Diencephalon (tissue), 1 donor: ENCODE results near the gene ARHGEF1. TPM values are rescaled to one million over a fixed set of nuclear protein-coding genes. Genes with fewer than 3 reads are reported as not detected.

ENCODE experiments used
- small RNA-seq: library from RNA; depleted of rRNA; stranded (forward); fragments of <200 nt; gene quantifications from one replicate; pipeline ENCODE3, GENCODE V24; 2014
- total RNA-seq: library from RNA; depleted of rRNA; stranded (reverse); fragments of >200 nt; gene quantifications from one replicate; pipeline ENCODE4 v1.2.3, GENCODE V29; 2014

ARHGEF1 gene
- total RNA-seq = 12.7 TPM

GRCh38 chr19:41882568-41883462, at the start of gene ARHGEF1:
TSS of gene ARHGEF1 (plus strand) at chr19:41883184. CDS start at chr19:41888083, 4,899 bp downstream.

GRCh38 chr19:41844601-41845000, 38.4 kb upstream of the ARHGEF1 start, which contains the start of gene LYPD4:
TSS of gene LYPD4 (minus strand) at chr19:41844683. CDS start at chr19:41839285, 5,398 bp downstream.

GRCh38 chr19:41845001-41845050, 38.2 kb upstream of the ARHGEF1 start, which contains the start of gene DMRTC2:
TSS of gene DMRTC2 (plus strand) at chr19:41845042. CDS start at chr19:41847429, 2,387 bp downstream.

GRCh38 chr19:41859618-41860418, 23.2 kb upstream of the ARHGEF1 start, which contains the start of gene RPS19:
TSS of gene RPS19 (plus strand) at chr19:41860255. CDS start at chr19:41860775, 520 bp downstream.

GRCh38 chr19:41876847-41877832, 5.8 kb upstream of the ARHGEF1 start, which contains the start of gene CD79A:
TSS of gene CD79A (plus strand) at chr19:41877279. CDS start at chr19:41877305, 26 bp downstream.

GRCh38 chr19:41928221-41928683, 45.3 kb downstream of the ARHGEF1 start, which contains the start of gene ERFL:
TSS of gene ERFL (minus strand) at chr19:41928449. CDS start at chr19:41912919, 15,530 bp downstream.

Small RNA genes lying within 50 kb of the gene (small RNA-seq; reads per million reads assigned to genes)
- gene MIR6797 = not detected

Other genes starting within 250 kb of the ARHGEF1 start
- gene CEACAM7, start 194.9 kb upstream of the ARHGEF1 start, total RNA-seq = not detected
- not detected for gene CEACAM5, start 174.6 kb upstream of the ARHGEF1 start, total RNA-seq
- gene CEACAM6, start 127.7 kb upstream of the ARHGEF1 start, total RNA-seq = under 0.01 TPM
- not detected for gene CEACAM3, start 86.6 kb upstream of the ARHGEF1 start, total RNA-seq
- gene LYPD4, start 38.5 kb upstream of the ARHGEF1 start, total RNA-seq = not detected
- gene DMRTC2, start 38.1 kb upstream of the ARHGEF1 start, total RNA-seq = not detected
- 227 TPM for gene RPS19, start 22.9 kb upstream of the ARHGEF1 start, total RNA-seq
- gene CD79A, start 5.9 kb upstream of the ARHGEF1 start, total RNA-seq = not detected
- gene ERFL, start 45.3 kb downstream of the ARHGEF1 start, total RNA-seq = 1.6 TPM
- gene RABAC1, start 76.1 kb downstream of the ARHGEF1 start, total RNA-seq = 116 TPM
- gene ATP1A3, start 111.0 kb downstream of the ARHGEF1 start, total RNA-seq = 423 TPM
- 23.8 TPM for gene GRIK5, start 187.0 kb downstream of the ARHGEF1 start, total RNA-seq
- gene ZNF574, start 193.0 kb downstream of the ARHGEF1 start, total RNA-seq = 10.4 TPM
- 5.5 TPM for gene POU2F2, start 249.3 kb downstream of the ARHGEF1 start, total RNA-seq